Neural cell (in vitro differentiated cells): ENCODE data around the gene ARHGAP24. TPM values are rescaled to one million over a fixed set of nuclear protein-coding genes. Genes with fewer than 3 reads are reported as not detected.

Experiments used
- H2AFZ ChIP-seq: fragments of 200-600, 300-800 bp; sonication (generic), shearing (Covaris generic); 2 replicates; pipeline ENCODE4 v1.6.0; 2014; ENCODE audit warnings: low read depth, mild to moderate bottlenecking, antibody characterized with exemption, low read length, moderate library complexity
- H3F3A ChIP-seq: fragments of 200-600 bp; shearing (Covaris generic); 2 replicates; pipeline ENCODE4 v1.6.1; 2016; ENCODE audit warnings: mild to moderate bottlenecking, moderate library complexity, mixed read lengths, antibody characterized with exemption, low read length; ENCODE audit not compliant: insufficient read depth, poor library complexity, severe bottlenecking
- H3K27ac ChIP-seq: fragments of 200-600, 300-800 bp; sonication (generic), shearing (Covaris generic); 2 replicates; pipeline ENCODE4 v1.5.1; 2014; ENCODE audit warnings: mild to moderate bottlenecking, low read length, moderate library complexity
- H3K27me3 ChIP-seq: fragments of 300-800, 200-600 bp; sonication (generic), shearing (Covaris generic); 2 replicates; pipeline ENCODE4 v1.6.0; 2014; ENCODE audit warnings: mild to moderate bottlenecking, low read depth, low read length, moderate library complexity; ENCODE audit not compliant: insufficient read depth
- H3K36me3 ChIP-seq: fragments of 300-800, 200-600 bp; sonication (generic), shearing (Covaris generic); 2 replicates; pipeline ENCODE4 v1.5.1; 2014; ENCODE audit warnings: mild to moderate bottlenecking, antibody characterized with exemption, low read length, moderate library complexity; ENCODE audit not compliant: insufficient read depth
- H3K4me2 ChIP-seq: fragments of 300-800, 200-600 bp; sonication (generic), shearing (Covaris generic); 2 replicates; pipeline ENCODE4 v1.6.0; 2014; ENCODE audit warnings: mild to moderate bottlenecking, low read length
- H3K4me3 ChIP-seq: fragments of 300-800, 200-600 bp; sonication (generic), shearing (Covaris generic); 2 replicates; pipeline ENCODE4 v1.5.1; 2014; ENCODE audit warnings: mild to moderate bottlenecking, low read length, moderate library complexity
- H3K79me2 ChIP-seq: fragments of 200-600 bp; shearing (Covaris generic); replicated peaks from 2 replicates; pipeline ENCODE4 v1.6.0; 2014; ENCODE audit warnings: mild to moderate bottlenecking, low read length, moderate library complexity; ENCODE audit not compliant: insufficient read depth
- H3K9ac ChIP-seq: fragments of 300-800, 200-600 bp; sonication (generic), shearing (Covaris generic); 2 replicates; pipeline ENCODE4 v1.6.1; 2016; ENCODE audit warnings: mild to moderate bottlenecking, low read length, mixed read lengths
- H3K9me2 ChIP-seq: fragments of 200-600 bp; shearing (Covaris generic); 2 replicates; pipeline ENCODE4 v1.6.1; 2016; ENCODE audit warnings: mild to moderate bottlenecking, low read length, mixed read lengths; ENCODE audit not compliant: insufficient read depth
- H3K9me3 ChIP-seq: fragments of 200-600, 300-800 bp; sonication (generic), shearing (Covaris generic); 2 replicates; pipeline ENCODE4 v1.6.1; 2016; ENCODE audit warnings: mild to moderate bottlenecking, mixed run types, low read length, moderate library complexity, mixed read lengths
- H4K20me1 ChIP-seq: fragments of 200-600 bp; shearing (Covaris generic); 2 replicates; pipeline ENCODE4 v1.6.1; 2016; ENCODE audit warnings: mild to moderate bottlenecking, mixed run types; ENCODE audit not compliant: insufficient read depth
- CTCF ChIP-seq: fragments of 450-650 bp; IDR thresholded peaks from 2 replicates; pipeline ENCODE4 v1.5.1; 2014; ENCODE audit warnings: antibody characterized with exemption, mild to moderate bottlenecking, moderate library complexity; ENCODE audit not compliant: poor library complexity, severe bottlenecking
- EP300 ChIP-seq: fragments of 450-650 bp; conservative IDR thresholded peaks from 2 replicates; pipeline ENCODE4 v1.6.1; 2014; ENCODE audit warnings: antibody characterized with exemption, mild to moderate bottlenecking, moderate library complexity; ENCODE audit not compliant: poor library complexity, severe bottlenecking
- EZH2 ChIP-seq: fragments of 200-600, 300-800 bp; shearing (Covaris generic), sonication (generic); IDR thresholded peaks from 2 replicates; pipeline ENCODE4 v1.6.1; 2014; ENCODE audit warnings: antibody characterized with exemption, low read length, borderline replicate concordance, mild to moderate bottlenecking; ENCODE audit not compliant: insufficient read depth, poor library complexity, severe bottlenecking
- MXI1 ChIP-seq: fragments of 450-650 bp; conservative IDR thresholded peaks from 2 replicates; pipeline ENCODE4 v1.6.1; 2014; ENCODE audit warnings: antibody characterized with exemption, mild to moderate bottlenecking; ENCODE audit not compliant: poor library complexity, severe bottlenecking
- POLR2AphosphoS5 ChIP-seq: IDR thresholded peaks from 2 replicates; pipeline ENCODE4 v1.6.1; 2012
- RAD21 ChIP-seq: fragments of 450-650 bp; conservative IDR thresholded peaks from 2 replicates; pipeline ENCODE4 v1.6.1; 2014; ENCODE audit warnings: antibody characterized with exemption, mild to moderate bottlenecking, moderate library complexity
- REST ChIP-seq: IDR thresholded peaks from 2 replicates; pipeline ENCODE4 v1.6.1; 2012; ENCODE audit warnings: borderline replicate concordance
- SMC3 ChIP-seq: fragments of 450-650 bp; conservative IDR thresholded peaks from 2 replicates; pipeline ENCODE4 v1.6.1; 2014; ENCODE audit warnings: antibody characterized with exemption, mild to moderate bottlenecking, moderate library complexity; ENCODE audit not compliant: poor library complexity
- TAF1 ChIP-seq: IDR thresholded peaks from 2 replicates; pipeline ENCODE4 v1.6.1; 2012; ENCODE audit warnings: low read depth
- polyA plus RNA-seq: library from polyadenylated mRNA; depleted of rRNA; stranded (reverse); fragments of >200 nt; gene quantifications from 2 replicates; pipeline ENCODE4 v1.2.3, GENCODE V29; 2014

The ARHGAP24 gene
- polyA plus RNA-seq, 1 donor from 2014 or later, result 2.9 TPM

- no peak overlapping the region for H2AFZ ChIP-seq
- TF ChIP-seq EZH2, result no peak
- TF ChIP-seq EP300, result no peak
- no peak for TF ChIP-seq POLR2AphosphoS5
- no peak for TF ChIP-seq MXI1
- TF ChIP-seq SMC3, result no peak
- no peak for TF ChIP-seq REST
- TF ChIP-seq TAF1, result no peak
- TF ChIP-seq CTCF, result no peak
- no peak for TF ChIP-seq RAD21
- H3K27ac ChIP-seq, result no peak overlapping the region
- no peaks in the 10 kb centered on the region for H3K36me3 ChIP-seq
- no peaks in the 10 kb centered on the region for H3K9me3 ChIP-seq
- no peak overlapping the region for H3K4me3 ChIP-seq
- H3K9me2 ChIP-seq, result no peaks in the 10 kb centered on the region
- no peaks in the 10 kb centered on the region for H3F3A ChIP-seq
- H4K20me1 ChIP-seq, result no peaks in the 10 kb centered on the region
- H3K79me2 ChIP-seq, result no peaks in the 10 kb centered on the region
- no peaks in the 10 kb centered on the region for H3K27me3 ChIP-seq
- H3K4me2 ChIP-seq, result no peak overlapping the region
- no peak overlapping the region for H3K9ac ChIP-seq
Observed at GRCh38 chr4:85761803-85762528, 287.0 kb downstream of the ARHGAP24 start.

GRCh38 chr4:85762529-85762871 lies 287.6 kb downstream of the ARHGAP24 start:
- Histone ChIP-seq H3K9ac (no peak overlapping the region), H3K4me3 (no peak overlapping the region), H3K79me2 (no peaks in the 10 kb centered on the region), H3K4me2 (no peak overlapping the region), H3K9me2 (no peaks in the 10 kb centered on the region), H3K27me3 (no peaks in the 10 kb centered on the region), H3K36me3 (no peaks in the 10 kb centered on the region), H3F3A (no peaks in the 10 kb centered on the region), H3K9me3 (no peaks in the 10 kb centered on the region), H2AFZ (no peak overlapping the region), H3K27ac (no peak overlapping the region), H4K20me1 (no peaks in the 10 kb centered on the region)
- TF ChIP-seq REST (no peak), CTCF (no peak), TAF1 (no peak), MXI1 (no peak), RAD21 (no peak), SMC3 (no peak), EZH2 (no peak), POLR2AphosphoS5 (no peak), EP300 (no peak)
